Prostate gland (tissue), 2 donors: ENCODE results near the gene IGFBP7.

Experiments used
- CTCF ChIP-seq, 4 experiments: fragments of 200-600 bp in 2 of 4; fragments of 450-650 bp in 2 of 4; sonication (generic) in 2 of 4; IDR thresholded peaks; 1 replicate in 3 of 4; 2 replicates in 1 of 4; pipeline ENCODE4 v1.5.1; 2016 to 2019; ENCODE audit warnings: antibody characterized with exemption in 4 of 4, mild to moderate bottlenecking in 2 of 4, moderate library complexity in 2 of 4
- POLR2A ChIP-seq: fragments of 450-650 bp; IDR thresholded peaks from one replicate; pipeline ENCODE4 v1.6.1; 2016; ENCODE audit warnings: antibody characterized with exemption, mild to moderate bottlenecking
- POLR2AphosphoS5 ChIP-seq: sonication (generic); formaldehyde crosslinking; IDR thresholded peaks from one replicate; pipeline ENCODE4 v1.6.1; 2017; ENCODE audit warnings: antibody characterized with exemption

GRCh38 chr4:57148831-57149505 lies 38.8 kb upstream of the IGFBP7 start:
- TF ChIP-seq CTCF (IDR thresholded peaks at IDR 0.05) (no peak), POLR2AphosphoS5 (no peak), POLR2A (no peak)
